IMR-90 (cell line): ENCODE data around the gene MFAP3. TPM values are rescaled to one million over a fixed set of nuclear protein-coding genes. Genes with fewer than 3 reads are reported as not detected.

Source experiments
- ATAC-seq: fragments of 200-7000 bp; cut with Tn5 transposase; 2 replicates; pipeline ENCODE4 v1.9.1; 2020; ENCODE audit warnings: low read depth, mild to moderate bottlenecking, moderate library complexity
- BruUV-seq: library from RNA; stranded (reverse); fragments of 400-500 nt; replicated peaks from 2 replicates; lab custom pipeline; 2021; lab: Mats Ljungman, UMichigan
- CTCF ChIA-PET: fragments of 300-600 bp; formaldehyde crosslinking; extraction: SDS; loops from one replicate; lab custom pipeline; 2021; ENCODE audit warnings: antibody characterized with exemption; lab: Yijun Ruan, JAX
- POLR2A ChIA-PET: fragments of 300-600 bp; sonication (Branson Sonifier 250); formaldehyde crosslinking; loops from one replicate; lab custom pipeline; 2022; ENCODE audit warnings: antibody characterized with exemption; ENCODE audit not compliant: unreplicated experiment; lab: Charles Lee
- DNase-seq: peaks from one replicate; pipeline ENCODE4 v3.0.0; 2013
- H2AFZ ChIP-seq: replicated peaks from 2 replicates; pipeline ENCODE3; 2013; ENCODE audit warnings: low read length, mild to moderate bottlenecking; ENCODE audit not compliant: poor library complexity
- H2AK5ac ChIP-seq: 2 replicates; pipeline ENCODE4 v1.6.1; 2013; ENCODE audit warnings: low read depth, low read length, inconsistent platforms
- H2AK9ac ChIP-seq: replicated peaks from 2 replicates; pipeline ENCODE3; 2013; ENCODE audit warnings: mild to moderate bottlenecking, low read depth, low read length, moderate library complexity; ENCODE audit not compliant: poor library complexity
- H2BK120ac ChIP-seq: 2 replicates; pipeline ENCODE4 v1.6.1; 2013; ENCODE audit warnings: low read depth, low read length, inconsistent platforms
- H2BK15ac ChIP-seq: 3 replicates; pipeline ENCODE4 v1.6.1; 2013; ENCODE audit warnings: low read depth, low read length, inconsistent platforms
- H2BK20ac ChIP-seq: 2 replicates; pipeline ENCODE4 v1.6.1; 2013; ENCODE audit warnings: low read depth, mild to moderate bottlenecking, inconsistent platforms, low read length, moderate library complexity
- H2BK5ac ChIP-seq: 2 replicates; pipeline ENCODE4 v1.6.1; 2013; ENCODE audit warnings: mild to moderate bottlenecking, low read depth, low read length, inconsistent platforms; ENCODE audit not compliant: poor library complexity, severe bottlenecking
- H3K14ac ChIP-seq: replicated peaks from 2 replicates; pipeline ENCODE4 v1.6.1; 2013; ENCODE audit warnings: low read depth, low read length, inconsistent platforms
- H3K18ac ChIP-seq: 2 replicates; pipeline ENCODE4 v1.6.1; 2013; ENCODE audit warnings: low read depth, low read length, control low read depth
- H3K23ac ChIP-seq: 2 replicates; pipeline ENCODE4 v1.6.1; 2013; ENCODE audit warnings: low read depth, low read length, inconsistent platforms
- H3K27ac ChIP-seq: 2 replicates; pipeline ENCODE4 v1.5.1; 2013; ENCODE audit warnings: mild to moderate bottlenecking, control low read depth, low read length; ENCODE audit not compliant: insufficient read depth
- H3K27me3 ChIP-seq: 2 replicates; pipeline ENCODE4 v1.6.1; 2013; ENCODE audit warnings: low read length; ENCODE audit not compliant: control insufficient read depth, insufficient read depth
- H3K36me3 ChIP-seq: 2 replicates; pipeline ENCODE4 v1.6.1; 2013; ENCODE audit warnings: low read length, mixed read lengths; ENCODE audit not compliant: control insufficient read depth, insufficient read depth
- H3K4ac ChIP-seq: 2 replicates; pipeline ENCODE4 v1.6.1; 2013; ENCODE audit warnings: low read depth, low read length, inconsistent platforms
- H3K4me1 ChIP-seq: 2 replicates; pipeline ENCODE4 v1.6.1; 2013; ENCODE audit warnings: low read length, mixed read lengths; ENCODE audit not compliant: control insufficient read depth, insufficient read depth
- H3K4me2 ChIP-seq: 2 replicates; pipeline ENCODE4 v1.6.1; 2013; ENCODE audit warnings: low read depth, mild to moderate bottlenecking, control low read depth, low read length, moderate library complexity
- H3K4me3 ChIP-seq: 2 replicates; pipeline ENCODE4 v1.5.1; 2013; ENCODE audit warnings: low read depth, mild to moderate bottlenecking, control low read depth, low read length, moderate library complexity; ENCODE audit not compliant: insufficient read depth
- H3K56ac ChIP-seq: 2 replicates; pipeline ENCODE4 v1.6.1; 2013; ENCODE audit warnings: low read length, inconsistent platforms; ENCODE audit not compliant: insufficient read depth; ENCODE audit errors: extremely low read depth
- H3K79me1 ChIP-seq, 2 experiments: 2 replicates each; pipeline ENCODE4 v1.6.1; 2013; ENCODE audit warnings: low read length in 2 of 2, inconsistent platforms in 1 of 2, low read depth in 1 of 2
- H3K9ac ChIP-seq: 2 replicates; pipeline ENCODE4 v1.6.1; 2013; ENCODE audit warnings: low read depth, low read length, control low read depth
- H3K9me1 ChIP-seq: 2 replicates; pipeline ENCODE4 v1.6.1; 2013; ENCODE audit warnings: low read length, inconsistent platforms; ENCODE audit not compliant: insufficient read depth
- H3K9me3 ChIP-seq: 2 replicates; pipeline ENCODE4 v1.6.1; 2013; ENCODE audit warnings: low read length; ENCODE audit not compliant: control insufficient read depth, insufficient read depth
- H4K20me1 ChIP-seq: 2 replicates; pipeline ENCODE4 v1.6.1; 2013; ENCODE audit warnings: low read length, inconsistent platforms; ENCODE audit not compliant: insufficient read depth
- H4K5ac ChIP-seq: 2 replicates; pipeline ENCODE4 v1.6.1; 2013; ENCODE audit warnings: mild to moderate bottlenecking, low read depth, low read length, control low read depth
- H4K8ac ChIP-seq, 2 experiments: 2 replicates each; pipeline ENCODE4 v1.6.1; 2013; ENCODE audit warnings: low read depth in 2 of 2, low read length in 2 of 2, control low read depth in 1 of 2, inconsistent platforms in 1 of 2
- H4K91ac ChIP-seq: 2 replicates; pipeline ENCODE4 v1.6.1; 2013; ENCODE audit warnings: low read depth, low read length, inconsistent platforms; ENCODE audit not compliant: insufficient read depth
- CHD1 ChIP-seq: IDR thresholded peaks from 2 replicates; pipeline ENCODE4 v1.6.1; 2012; ENCODE audit warnings: low read depth, low read length, improper control_type of control experiment
- CTCF ChIP-seq: conservative IDR thresholded peaks from 2 replicates; pipeline ENCODE4 v1.5.1; 2012; ENCODE audit warnings: mild to moderate bottlenecking, low read depth, low read length, improper control_type of control experiment
- ELK1 ChIP-seq: fragments of 150-350 bp; IDR thresholded peaks from 2 replicates; pipeline ENCODE4 v1.6.1; 2016; ENCODE audit warnings: low read depth, mild to moderate bottlenecking, low read length, moderate library complexity, borderline replicate concordance
- MAZ ChIP-seq: IDR thresholded peaks from 2 replicates; pipeline ENCODE4 v1.6.1; 2012; ENCODE audit warnings: low read depth, mild to moderate bottlenecking, low read length, improper control_type of control experiment, moderate library complexity, borderline replicate concordance
- MXI1 ChIP-seq: IDR thresholded peaks from 2 replicates; pipeline ENCODE4 v1.6.1; 2012; ENCODE audit warnings: low read depth, mild to moderate bottlenecking, low read length, moderate library complexity, borderline replicate concordance
- NFE2L2 ChIP-seq: fragments of 150-350 bp; IDR thresholded peaks from 2 replicates; pipeline ENCODE4 v1.6.1; 2016; ENCODE audit warnings: low read depth, mild to moderate bottlenecking, low read length
- POLR2A ChIP-seq: IDR thresholded peaks from 2 replicates; pipeline ENCODE4 v1.6.1; 2012; ENCODE audit warnings: mild to moderate bottlenecking, low read depth, low read length
- USF2 ChIP-seq: fragments of 150-350 bp; IDR thresholded peaks from 2 replicates; pipeline ENCODE4 v1.6.1; 2017; ENCODE audit warnings: mild to moderate bottlenecking, antibody characterized with exemption, low read length, low read depth
- WGBS, 2 experiments: methylation state at CpG; one replicate each; pipeline versions ENCODE4 v1.1.5 to v1.1.7; 2013; ENCODE audit warnings: missing lambda C conversion rate in 2 of 2; ENCODE audit not compliant: insufficient read length in 1 of 2; ENCODE audit errors: extremely low coverage in 2 of 2; 5-methylcytosine and 5-hydroxymethylcytosine counted together
- dilution Hi-C: fragments of 300-500 bp; cut with HindIII; formaldehyde crosslinking; loops from one replicate; pipeline ENCODE4 v1.14.3; 2018; ENCODE audit warnings: low sequenced_read_pairs; ENCODE audit not compliant: unreplicated experiment
- in situ Hi-C: fragments of 300-500 bp; cut with MboI; formaldehyde crosslinking; loops from 3 replicates; pipeline ENCODE4 v1.14.3; 2019; ENCODE audit warnings: low sequenced_read_pairs, inconsistent platforms, mixed read lengths
- intact Hi-C: fragments of 100-400 bp; cut with micrococcal nuclease; formaldehyde crosslinking; loops from 2 replicates; pipeline ENCODE4 v1.10.0; 2022
- polyA plus RNA-seq, 3 experiments: library from polyadenylated mRNA; depleted of rRNA; stranded (reverse); fragments of >200 nt; gene quantifications; 2 replicates each; pipeline ENCODE4 v1.2.3, GENCODE V29; 2012; ENCODE audit warnings: low replicate concordance in 1 of 3
- total RNA-seq: library from RNA; depleted of rRNA; stranded (reverse); fragments of >200 nt; gene quantifications from 2 replicates; pipeline ENCODE4 v1.2.3, GENCODE V29; 2012

MFAP3 gene
- total and polyA plus RNA-seq, 2 of the 4 experiments (the other 2 are of a cell fraction): 15.2 to 67.0 TPM

- H3K4me3 ChIP-seq: no peak overlapping the region
- BruUV-seq: no TSS peak
- H3K4me2 ChIP-seq: no peak overlapping the region
- no peak overlapping the region for H3K56ac ChIP-seq
- no peaks in the 10 kb centered on the region for H3K36me3 ChIP-seq
- POLR2A ChIA-PET: no interaction called here
- H3K18ac ChIP-seq: no peak overlapping the region
- H4K91ac ChIP-seq: no peak overlapping the region
- H2AK5ac ChIP-seq: no peak overlapping the region
- H4K20me1 ChIP-seq: no peaks in the 10 kb centered on the region
- in situ Hi-C loops: no loop called here
- no peaks in the 10 kb centered on the region for H3K79me1 ChIP-seq
- DNase-seq (no peak), ATAC-seq (no peak)
- no peak overlapping the region for H4K8ac ChIP-seq
- dilution Hi-C loops: no loop called here
- no peak overlapping the region for H3K14ac ChIP-seq
- intact Hi-C loops: no loop called here
- no peak overlapping the region for H2BK15ac ChIP-seq
- no CpG with 5 or more reads among the region's 2 CpGs for WGBS, 2 experiments
- no peak overlapping the region for H3K4ac ChIP-seq
- H3K4me1 ChIP-seq: no peaks in the 10 kb centered on the region
- H4K5ac ChIP-seq: no peak overlapping the region
- H3K9ac ChIP-seq: no peak overlapping the region
- no peak overlapping the region for H3K27ac ChIP-seq
- peaks cover 3% of the 10 kb centered on the region for H3K27me3 ChIP-seq
- no peak overlapping the region for H2AK9ac ChIP-seq
- H2BK5ac ChIP-seq: no peak overlapping the region
- no peaks in the 10 kb centered on the region for H3K9me1 ChIP-seq
- no peak overlapping the region for H2BK120ac ChIP-seq
- no peak for TF ChIP-seq USF2
- no peak for TF ChIP-seq CTCF
- TF ChIP-seq MXI1: no peak
- TF ChIP-seq POLR2A: no peak
- no peak for TF ChIP-seq ELK1
- no peak for TF ChIP-seq CHD1
- no peak for TF ChIP-seq NFE2L2
- TF ChIP-seq MAZ: no peak
- no peaks in the 10 kb centered on the region for H3K9me3 ChIP-seq
- no peak overlapping the region for H2AFZ ChIP-seq
- H2BK20ac ChIP-seq: no peak overlapping the region
- CTCF ChIA-PET: interaction anchor here (0.6 kb wide), 1 partner anchor 31 kb away, joined by 3 read pairs; no protein-coding TSS in a partner anchor
- H3K23ac ChIP-seq: no peak overlapping the region
These were observed 59.7 kb downstream of the MFAP3 start for GRCh38 chr5:154098465-154098864.
